Gastrocnemius medialis (tissue), 4 donors: ENCODE data around the gene NTN1. TPM values are rescaled to one million over a fixed set of nuclear protein-coding genes. Genes with fewer than 3 reads are reported as not detected.
"Not testable (repeated sequence)": the region's sequence is repeated elsewhere in the genome, so short reads cannot be mapped to it uniquely, and the experiment has no call there.

ENCODE experiments used
- ATAC-seq, 2 donors: fragments of 150-250 bp; one replicate each; pipeline ENCODE4 v1.9.1; 2016
- DNase-seq, 2 donors: peaks; one replicate each; pipeline ENCODE4 v3.0.0-alpha.2; 2019
- H3K27ac ChIP-seq, 4 donors: fragments of 200-600 bp; sonication (generic); 1 replicate in 1 of 4; 2 replicates in 3 of 4; pipeline ENCODE4 v1.5.1; 2016 to 2018; ENCODE audit warnings: mild to moderate bottlenecking in 2 of 4, moderate library complexity in 1 of 4
- H3K27me3 ChIP-seq, 3 donors: fragments of 200-600 bp; sonication (generic) in 2 of 3; 1 replicate in 1 of 3; 2 replicates in 2 of 3; pipeline versions ENCODE4 v1.5.1 to v1.6.0; 2016 to 2019; ENCODE audit warnings: mild to moderate bottlenecking in 1 of 3, moderate library complexity in 1 of 3
- H3K36me3 ChIP-seq, 2 donors: fragments of 200-600 bp; sonication (generic) in 1 of 2; one replicate each; pipeline ENCODE4 v1.5.1; 2017 to 2018
- H3K4me1 ChIP-seq, 2 donors: fragments of 200-600 bp; sonication (generic) in 1 of 2; one replicate each; pipeline ENCODE4 v1.5.1; 2016 to 2017; ENCODE audit warnings: mild to moderate bottlenecking in 2 of 2
- H3K4me3 ChIP-seq, 4 donors: fragments of 200-600 bp; sonication (generic) in 3 of 4; 1 replicate in 1 of 4; 2 replicates in 3 of 4; pipeline ENCODE4 v1.5.1; 2016 to 2019; ENCODE audit warnings: mild to moderate bottlenecking in 2 of 4
- H3K9me3 ChIP-seq, 3 donors: fragments of 200-600 bp; sonication (generic) in 2 of 3; 1 replicate in 1 of 3; 2 replicates in 2 of 3; pipeline ENCODE4 v1.5.1; 2016 to 2019
- CTCF ChIP-seq, 5 experiments: fragments of 450-650 bp in 3 of 5; fragments of 200-600 bp in 2 of 5; sonication (generic) in 2 of 5; IDR thresholded peaks in 4 of 5; conservative IDR thresholded peaks in 1 of 5; 1 replicate in 4 of 5; 2 replicates in 1 of 5; pipeline ENCODE4 v1.5.1; 2016 to 2019; ENCODE audit warnings: antibody characterized with exemption in 5 of 5, mild to moderate bottlenecking in 3 of 5, moderate library complexity in 3 of 5
- POLR2A ChIP-seq, 2 donors: fragments of 450-650 bp; IDR thresholded peaks; one replicate each; pipeline ENCODE4 v1.6.1; 2017; ENCODE audit warnings: antibody characterized with exemption in 2 of 2, mild to moderate bottlenecking in 2 of 2, moderate library complexity in 2 of 2
- in situ Hi-C, 4 donors: fragments of 200-750 bp; cut with MboI; loops; one replicate each; pipeline versions ENCODE4 v1.15.0 to v1.8.0; 2017; ENCODE audit warnings: low sequenced_read_pairs in 4 of 4
- intact Hi-C: fragments of 100-400 bp; cut with DNase I; formaldehyde crosslinking; loops from one replicate; pipeline ENCODE4 v1.15.1; 2023; ENCODE audit warnings: low total_unique reads
- total RNA-seq, 4 donors: library from RNA; depleted of rRNA; stranded (reverse); fragments of >200 nt; gene quantifications; one replicate each; pipeline versions ENCODE4 v1.1.0 to v1.2.3, GENCODE V29; 2016

The NTN1 gene
- total RNA-seq, 4 donors from 2014 or later = 0.76 to 4.1 (median 1.2) TPM

GRCh38 chr17:9101356-9101755 is 80.0 kb downstream of the NTN1 start:
- in situ Hi-C loops (loop anchor here in 1 of 4 donors (25.0 kb wide), 1 partner anchor 411 kb away; no protein-coding TSS in a partner anchor), intact Hi-C loops (no loop called here)
- H3K27ac ChIP-seq = no peak overlapping the region
- no peak for ATAC-seq
- H3K4me1 ChIP-seq = no peaks in the 10 kb centered on the region
- H3K9me3 ChIP-seq = no peaks in the 10 kb centered on the region
- DNase-seq = no peak
- H3K36me3 ChIP-seq = no peaks in the 10 kb centered on the region
- no peak overlapping the region for H3K4me3 ChIP-seq
- TF ChIP-seq POLR2A (IDR thresholded peaks at IDR 0.05) (no peak), CTCF (IDR thresholded peaks at IDR 0.05 in 4 of 5, conservative IDR thresholded peaks at IDR 0.05 in 1 of 5) (no peak)
- H3K27me3 ChIP-seq = no peaks in the 10 kb centered on the region

- DNase-seq, ATAC-seq, H3K27me3 ChIP-seq, H3K9me3 ChIP-seq, H3K4me1 ChIP-seq, intact Hi-C loops, H3K4me3 ChIP-seq, H3K36me3 ChIP-seq, H3K27ac ChIP-seq: not testable (repeated sequence)
- in situ Hi-C loops = loop anchor here in 1 of 4 donors (25.0 kb wide), 1 partner anchor 409 kb away; no protein-coding TSS in a partner anchor
These were observed 81.9 kb downstream of the NTN1 start for GRCh38 chr17:9103193-9103592.

GRCh38 chr17:9104370-9105041 is 83.2 kb downstream of the NTN1 start:
- in situ Hi-C loops = loop anchor here in 1 of 4 donors (25.0 kb wide), 1 partner anchor 408 kb away; no protein-coding TSS in a partner anchor
- H3K9me3 ChIP-seq = no peaks in the 10 kb centered on the region
- DNase-seq (no peak), ATAC-seq (no peak)
- intact Hi-C loops = no loop called here
- H3K36me3 ChIP-seq = no peaks in the 10 kb centered on the region
- H3K4me3 ChIP-seq = no peak overlapping the region
- no peaks in the 10 kb centered on the region for H3K4me1 ChIP-seq
- no peak for TF ChIP-seq POLR2A (IDR thresholded peaks at IDR 0.05)
- no peak for TF ChIP-seq CTCF (IDR thresholded peaks at IDR 0.05 in 4 of 5, conservative IDR thresholded peaks at IDR 0.05 in 1 of 5)
- no peaks in the 10 kb centered on the region for H3K27me3 ChIP-seq
- H3K27ac ChIP-seq = no peak overlapping the region

- H3K4me3 ChIP-seq = no peak overlapping the region
- no peaks in the 10 kb centered on the region for H3K27me3 ChIP-seq
- no peaks in the 10 kb centered on the region for H3K9me3 ChIP-seq
- intact Hi-C loops (no loop called here), in situ Hi-C loops (loop anchor here in 1 of 4 donors (25.0 kb wide), 1 partner anchor 407 kb away; no protein-coding TSS in a partner anchor)
- no peaks in the 10 kb centered on the region for H3K36me3 ChIP-seq
- DNase-seq (no peak), ATAC-seq (no peak)
- H3K27ac ChIP-seq = no peak overlapping the region
- TF ChIP-seq POLR2A (IDR thresholded peaks at IDR 0.05) (no peak), CTCF (IDR thresholded peaks at IDR 0.05 in 4 of 5, conservative IDR thresholded peaks at IDR 0.05 in 1 of 5) (no peak)
- no peaks in the 10 kb centered on the region for H3K4me1 ChIP-seq
These were observed 84.0 kb downstream of the NTN1 start for GRCh38 chr17:9105068-9105868.

GRCh38 chr17:9106278-9106677 is 85.0 kb downstream of the NTN1 start:
- ATAC-seq = not testable (repeated sequence)

More at GRCh38 chr17:9106278-9106677, 85.0 kb downstream of the NTN1 start:
- H3K4me3 ChIP-seq, H3K9me3 ChIP-seq, H3K4me1 ChIP-seq, intact Hi-C loops, H3K27me3 ChIP-seq, H3K36me3 ChIP-seq, H3K27ac ChIP-seq, DNase-seq: not testable (repeated sequence)
- in situ Hi-C loops = loop anchor here in 1 of 4 donors (25.0 kb wide), 1 partner anchor 406 kb away; no protein-coding TSS in a partner anchor
